ENCODE data around the gene FGFR2.
"Not testable (repeated sequence)": the region's sequence is repeated elsewhere in the genome, so short reads cannot be mapped to it uniquely, and the experiment has no call there.

Gene FGFR2

GRCh38 chr10:121583857-121584256 is 14.4 kb downstream of the FGFR2 start:
- DNase-seq, result no peak

- DNase-seq, result no peak
Observed at GRCh38 chr10:121583258-121583657, 15.0 kb downstream of the FGFR2 start.

GRCh38 chr10:121580276-121581116 is 17.7 kb downstream of the FGFR2 start:
- no peak for DNase-seq

GRCh38 chr10:121579656-121580055 is 18.6 kb downstream of the FGFR2 start:
- no peak for DNase-seq

GRCh38 chr10:121578965-121579364 is 19.3 kb downstream of the FGFR2 start:
- no peak for DNase-seq

GRCh38 chr10:121578298-121578697 is 19.9 kb downstream of the FGFR2 start:
- DNase-seq, result no peak

- DNase-seq, result no peak
Observed at GRCh38 chr10:121577568-121577967, 20.7 kb downstream of the FGFR2 start.

- no peak for DNase-seq
Observed at GRCh38 chr10:121576139-121576538, 22.1 kb downstream of the FGFR2 start.

- DNase-seq, result no peak
Observed at GRCh38 chr10:121574519-121575166, 23.6 kb downstream of the FGFR2 start.

- DNase-seq, result no peak
Observed at GRCh38 chr10:121573538-121573941, 24.7 kb downstream of the FGFR2 start.

- DNase-seq, result no peak
Observed at GRCh38 chr10:121572859-121573537, 25.2 kb downstream of the FGFR2 start.

- no peak for DNase-seq
Observed at GRCh38 chr10:121570315-121570714, 27.9 kb downstream of the FGFR2 start.

GRCh38 chr10:121568275-121568674 is 30.0 kb downstream of the FGFR2 start:
- DNase-seq, result no peak

GRCh38 chr10:121567569-121567968 is 30.7 kb downstream of the FGFR2 start:
- DNase-seq, result no peak

GRCh38 chr10:121566755-121567154 is 31.5 kb downstream of the FGFR2 start:
- DNase-seq, result no peak

- DNase-seq, result no peak
Observed at GRCh38 chr10:121559326-121560026, 38.8 kb downstream of the FGFR2 start.

- no peak for DNase-seq
Observed at GRCh38 chr10:121558238-121558637, 40.0 kb downstream of the FGFR2 start.

GRCh38 chr10:121556918-121557573 is 41.2 kb downstream of the FGFR2 start:
- DNase-seq, result no peak

- DNase-seq, result no peak
Observed at GRCh38 chr10:121556455-121556854, 41.8 kb downstream of the FGFR2 start.

GRCh38 chr10:121554916-121555315 is 43.3 kb downstream of the FGFR2 start:
- not testable (repeated sequence) for DNase-seq

GRCh38 chr10:121553511-121554264 is 44.6 kb downstream of the FGFR2 start:
- DNase-seq, result no peak

- no peak for DNase-seq
Observed at GRCh38 chr10:121552746-121553145, 45.5 kb downstream of the FGFR2 start.
